Stomach (tissue), 9 donors: ENCODE measurements around the gene CTF1. TPM values are rescaled to one million over a fixed set of nuclear protein-coding genes. Genes with fewer than 3 reads are reported as not detected.
"Not testable (repeated sequence)": the region's sequence is repeated elsewhere in the genome, so short reads cannot be mapped to it uniquely, and the experiment has no call there.

Experiments
- DNase-seq, 2 donors: peaks; one replicate each; pipeline versions ENCODE4 v3.0.0 to v3.0.0-alpha.2; 2013 to 2019
- H3K27ac ChIP-seq, 5 donors: fragments of 200-600 bp in 4 of 5; sonication (generic) in 4 of 5; one replicate each; pipeline ENCODE4 v1.5.1; 2013 to 2019; ENCODE audit warnings: mild to moderate bottlenecking in 1 of 5, moderate library complexity in 1 of 5
- H3K27me3 ChIP-seq, 3 donors: fragments of 200-600 bp; sonication (generic); one replicate each; pipeline ENCODE4 v1.5.1; 2017 to 2019; ENCODE audit warnings: mixed run types in 1 of 3
- H3K36me3 ChIP-seq, 4 donors: fragments of 200-600 bp; sonication (generic); 1 replicate in 3 of 4; 2 replicates in 1 of 4; pipeline ENCODE4 v1.5.1; 2016 to 2019
- H3K4me1 ChIP-seq, 4 donors: fragments of 200-600 bp; sonication (generic); one replicate each; pipeline ENCODE4 v1.5.1; 2016 to 2019
- H3K4me3 ChIP-seq, 4 donors: fragments of 200-600 bp; sonication (generic) in 3 of 4; one replicate each; pipeline ENCODE4 v1.5.1; 2016 to 2019; ENCODE audit warnings: mild to moderate bottlenecking in 1 of 4
- H3K9me3 ChIP-seq, 4 donors: fragments of 200-600 bp; sonication (generic); one replicate each; pipeline ENCODE4 v1.5.1; 2016 to 2019
- CTCF ChIP-seq, 7 experiments: fragments of 450-650 bp in 4 of 7; fragments of 200-600 bp in 3 of 7; sonication (generic) in 3 of 7; IDR thresholded peaks; one replicate each; pipeline ENCODE4 v1.5.1; 2016 to 2019; ENCODE audit warnings: antibody characterized with exemption in 7 of 7, control low read depth in 2 of 7, mild to moderate bottlenecking in 1 of 7
- EP300 ChIP-seq: sonication (generic); formaldehyde crosslinking; IDR thresholded peaks from one replicate; pipeline ENCODE4 v1.6.1; 2017; ENCODE audit warnings: antibody characterized with exemption
- POLR2A ChIP-seq, 4 donors: fragments of 450-650 bp; IDR thresholded peaks; one replicate each; pipeline ENCODE4 v1.6.1; 2016; ENCODE audit warnings: antibody characterized with exemption in 4 of 4, control low read depth in 2 of 4, mild to moderate bottlenecking in 1 of 4, moderate library complexity in 1 of 4
- POLR2AphosphoS5 ChIP-seq, 3 donors: sonication (generic); formaldehyde crosslinking; IDR thresholded peaks; one replicate each; pipeline ENCODE4 v1.6.1; 2016; ENCODE audit warnings: antibody characterized with exemption in 3 of 3
- WGBS, 5 donors: extraction: QIAGEN DNeasy Blood & Tissue Kit in 3 of 5; methylation state at CpG; one replicate each; pipeline versions ENCODE4 v1.1.5 to v1.1.7; 2013 to 2018; 5-methylcytosine and 5-hydroxymethylcytosine counted together
- intact Hi-C: fragments of 100-400 bp; cut with DNase I; formaldehyde crosslinking; loops from one replicate; pipeline ENCODE4 v1.15.1; 2023; ENCODE audit warnings: low total_unique reads
- polyA plus RNA-seq, 3 donors: library from polyadenylated mRNA; stranded (reverse); fragments of 200-250 nt; gene quantifications; one replicate each; pipeline ENCODE4 v1.2.3, GENCODE V29; 2013
- total RNA-seq, 5 donors: library from RNA; depleted of rRNA; stranded (reverse); fragments of >200 nt; gene quantifications; one replicate each; pipeline versions ENCODE4 v1.1.0 to v1.2.3, GENCODE V29; 2014 to 2016
- donor health status: healthy with polysubstance abuse.
- donor health status: Bipolar disorder and iron deficiency.
- donor health status: healthy.

The CTF1 gene
- total and polyA plus RNA-seq, 8 donors = 0.29 to 4.5 (median 2.2) TPM; not detected in 2

GRCh38 chr16:30937692-30938091 lies 41.3 kb downstream of the CTF1 start:
- H3K36me3 ChIP-seq = peaks cover 3 to 68% (median 60%) of the 10 kb centered on the region in 4 donors
- H3K4me3 ChIP-seq = no peak overlapping the region
- H3K4me1 ChIP-seq = peaks cover 10 to 26% (median 18%) of the 10 kb centered on the region in 4 donors
- WGBS, 5 donors = 51 to 63% (median 61%) methylated on average over 5 of the region's 5 CpGs
- TF ChIP-seq POLR2A (IDR thresholded peaks at IDR 0.05) = no peak
- no peak for TF ChIP-seq POLR2AphosphoS5 (IDR thresholded peaks at IDR 0.05)
- no peak for TF ChIP-seq EP300
- TF ChIP-seq CTCF (IDR thresholded peaks at IDR 0.05) = no peak
- H3K9me3 ChIP-seq = no peaks in the 10 kb centered on the region
- peak overlapping the region in 2 of 5 donors; percentile 2 to 57 for H3K27ac ChIP-seq
- intact Hi-C loops = no loop called here
- no peaks in the 10 kb centered on the region for H3K27me3 ChIP-seq
- DNase-seq = no peak

- intact Hi-C loops, H3K27ac ChIP-seq, H3K9me3 ChIP-seq, DNase-seq, H3K27me3 ChIP-seq, H3K4me3 ChIP-seq: not testable (repeated sequence)
- H3K4me1 ChIP-seq = peaks cover 10 to 30% (median 18%) of the 10 kb centered on the region in 4 donors
- 88 to 95% (median 90%) methylated on average over 8 of the region's 8 CpGs for WGBS, 5 donors
- H3K36me3 ChIP-seq = peaks cover 0 to 66% (median 61%) of the 10 kb centered on the region in 4 donors
Measured at GRCh38 chr16:30939571-30939970, 43.2 kb downstream of the CTF1 start.

- peaks cover 0 to 72% (median 70%) of the 10 kb centered on the region in 4 donors for H3K36me3 ChIP-seq
- H3K27me3 ChIP-seq = no peaks in the 10 kb centered on the region
- no peaks in the 10 kb centered on the region for H3K9me3 ChIP-seq
- peak overlapping the region; percentile 9 to 73 (median 54) for H3K27ac ChIP-seq
- intact Hi-C loops = no loop called here
- peak overlapping the region in 1 of 4 donors; percentile 2 for H3K4me3 ChIP-seq
- TF ChIP-seq POLR2A (IDR thresholded peaks at IDR 0.05) (no peak), CTCF (IDR thresholded peaks at IDR 0.05) (peak in 5 of 7 experiments; percentile 78 to 91 (median 83)), POLR2AphosphoS5 (IDR thresholded peaks at IDR 0.05) (peak in 1 of 3 donors; percentile 69), EP300 (no peak)
- WGBS, 5 donors = 16 to 21% (median 20%) methylated on average over 14 to 15 of the region's 15 CpGs
- peaks cover 7 to 30% (median 16%) of the 10 kb centered on the region in 4 donors for H3K4me1 ChIP-seq
- DNase-seq = peak; percentile 84 to 92
Measured at GRCh38 chr16:30941600-30942425, 45.4 kb downstream of the CTF1 start.

- Histone ChIP-seq H3K27me3 (no peaks in the 10 kb centered on the region), H3K9me3 (no peaks in the 10 kb centered on the region), H3K4me3 (peak overlapping the region in 1 of 4 donors; percentile 2), H3K27ac (peak overlapping the region; percentile 9 to 73 (median 54)), H3K36me3 (peaks cover 0 to 75% (median 72%) of the 10 kb centered on the region in 4 donors), H3K4me1 (peaks cover 7 to 30% (median 16%) of the 10 kb centered on the region in 4 donors)
- 45 to 74% (median 64%) methylated on average over 4 of the region's 4 CpGs for WGBS, 5 donors
- no peak for TF ChIP-seq CTCF (IDR thresholded peaks at IDR 0.05)
- no peak for TF ChIP-seq EP300
- no peak for TF ChIP-seq POLR2A (IDR thresholded peaks at IDR 0.05)
- TF ChIP-seq POLR2AphosphoS5 (IDR thresholded peaks at IDR 0.05) = no peak
- intact Hi-C loops = no loop called here
- DNase-seq = no peak
Measured at GRCh38 chr16:30942426-30942806, 46.0 kb downstream of the CTF1 start.

- Histone ChIP-seq H3K9me3 (no peaks in the 10 kb centered on the region), H3K27ac (no peak overlapping the region), H3K4me3 (no peak overlapping the region), H3K36me3 (peaks cover 0 to 70% (median 69%) of the 10 kb centered on the region in 4 donors), H3K27me3 (no peaks in the 10 kb centered on the region), H3K4me1 (peaks cover 7 to 27% (median 25%) of the 10 kb centered on the region in 4 donors)
- DNase-seq = no peak
- TF ChIP-seq POLR2A (IDR thresholded peaks at IDR 0.05) = no peak
- TF ChIP-seq POLR2AphosphoS5 (IDR thresholded peaks at IDR 0.05) = no peak
- TF ChIP-seq CTCF (IDR thresholded peaks at IDR 0.05) = no peak
- no peak for TF ChIP-seq EP300
- intact Hi-C loops = no loop called here
Measured at GRCh38 chr16:30944352-30944751, 47.9 kb downstream of the CTF1 start.
